HG03066 (cell line): ENCODE measurements around the gene CCNJL.
"Not testable (repeated sequence)": the region's sequence is repeated elsewhere in the genome, so short reads cannot be mapped to it uniquely, and the experiment has no call there.

Source experiments
- ATAC-seq: cut with Tn5 transposase; IDR thresholded peaks from one replicate; pipeline ENCODE4 v1.9.1; 2021; ENCODE audit warnings: low read depth; ENCODE audit not compliant: unreplicated experiment

The CCNJL gene

DNA sequence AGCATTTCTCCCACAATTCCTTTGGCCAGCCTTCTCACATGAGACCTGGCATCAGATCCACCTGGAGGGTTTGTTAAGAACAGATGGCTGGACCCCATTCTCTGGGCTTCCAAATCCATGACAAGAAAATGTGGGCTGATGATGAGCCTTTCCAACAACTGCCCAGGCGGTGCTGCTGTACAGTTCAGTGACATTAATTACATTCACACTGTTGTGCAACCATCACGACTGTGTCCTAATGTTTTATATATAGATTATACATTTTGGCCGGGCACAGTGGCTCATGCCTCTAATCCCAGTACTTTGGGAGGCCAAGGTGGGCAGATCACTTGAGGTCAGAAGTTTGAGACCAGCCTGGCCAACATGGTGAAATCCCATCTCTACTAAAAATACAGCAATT lies 22.4 kb upstream of the CCNJL start:
- ATAC-seq, result not testable (repeated sequence)

DNA sequence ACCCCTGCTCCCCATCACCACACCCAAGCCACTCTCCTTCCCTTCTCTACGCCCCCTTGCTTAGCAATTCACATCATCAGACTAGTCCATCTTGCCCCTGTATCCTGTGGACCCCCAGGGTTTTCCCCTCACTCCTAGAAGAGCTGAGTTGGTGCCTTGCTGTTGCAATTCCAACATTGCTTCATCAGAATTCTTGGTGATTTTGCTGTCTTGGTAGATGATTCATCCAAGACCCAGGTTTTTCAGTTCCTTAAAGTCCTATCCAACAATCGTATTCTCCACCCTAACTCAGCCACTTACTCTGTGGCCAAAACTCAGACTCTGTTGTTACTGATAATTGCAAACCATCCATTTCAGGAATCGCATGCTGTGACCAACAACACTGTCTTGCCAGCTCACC lies 21.4 kb upstream of the CCNJL start:
- no peak for ATAC-seq

DNA sequence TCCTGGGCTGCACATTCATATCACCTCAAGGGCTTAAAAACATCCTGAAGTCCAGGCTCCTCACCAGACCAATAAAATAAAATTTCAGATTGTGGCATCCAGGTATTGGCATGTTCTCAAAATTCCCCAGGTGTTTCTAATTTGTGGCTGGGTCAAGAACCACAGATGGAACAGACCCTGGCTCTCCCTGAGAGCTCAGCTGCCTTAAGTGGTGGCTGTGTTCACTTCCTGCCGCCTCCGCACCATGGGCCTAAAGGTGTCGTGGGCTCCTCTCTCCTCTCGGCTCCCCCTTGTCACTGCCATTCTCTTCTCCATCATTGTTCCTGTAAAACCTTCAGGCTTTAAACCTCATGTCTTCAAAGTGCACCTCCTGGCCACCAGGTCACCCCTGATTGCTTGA lies 17.8 kb upstream of the CCNJL start:
- ATAC-seq, result no peak

DNA sequence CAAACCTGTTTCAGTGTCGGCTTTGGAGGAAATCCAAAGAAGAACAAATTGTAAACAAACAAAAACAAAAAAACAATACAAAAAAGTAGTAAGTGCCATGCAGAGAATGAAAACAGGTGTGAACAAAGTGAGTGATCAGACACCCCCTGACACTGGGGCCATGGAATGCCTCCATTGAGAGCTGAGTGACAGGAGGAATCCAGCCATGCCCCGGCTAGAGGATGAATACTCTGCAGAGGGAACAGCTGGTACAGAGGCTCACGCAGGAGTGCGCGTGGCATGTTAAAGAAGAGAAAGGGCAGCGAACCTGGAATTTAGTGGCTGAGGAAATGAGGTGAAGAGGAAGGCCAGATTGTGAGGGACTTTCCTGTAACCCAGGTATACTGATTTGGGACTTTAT lies 15.5 kb upstream of the CCNJL start:
- ATAC-seq, result no peak

DNA sequence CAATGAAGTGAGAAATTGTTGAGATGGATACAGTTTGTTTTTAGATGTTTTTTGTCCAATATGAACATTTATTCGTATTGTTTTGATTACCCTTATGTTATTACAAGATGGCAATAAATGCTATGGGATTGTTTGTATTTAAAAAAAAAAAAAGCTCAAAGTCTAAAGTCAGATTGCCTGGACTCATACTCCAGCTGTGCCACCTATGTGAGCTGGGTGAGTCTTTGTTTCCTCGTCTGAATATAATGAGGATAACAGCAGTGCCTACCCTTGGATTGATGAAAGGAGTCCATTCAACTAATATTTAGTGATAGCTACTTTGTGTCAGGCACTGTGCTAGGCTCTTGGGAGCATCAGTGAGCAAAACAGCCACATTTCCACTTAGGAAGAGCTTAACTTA lies 14.6 kb upstream of the CCNJL start:
- ATAC-seq, result no peak

DNA sequence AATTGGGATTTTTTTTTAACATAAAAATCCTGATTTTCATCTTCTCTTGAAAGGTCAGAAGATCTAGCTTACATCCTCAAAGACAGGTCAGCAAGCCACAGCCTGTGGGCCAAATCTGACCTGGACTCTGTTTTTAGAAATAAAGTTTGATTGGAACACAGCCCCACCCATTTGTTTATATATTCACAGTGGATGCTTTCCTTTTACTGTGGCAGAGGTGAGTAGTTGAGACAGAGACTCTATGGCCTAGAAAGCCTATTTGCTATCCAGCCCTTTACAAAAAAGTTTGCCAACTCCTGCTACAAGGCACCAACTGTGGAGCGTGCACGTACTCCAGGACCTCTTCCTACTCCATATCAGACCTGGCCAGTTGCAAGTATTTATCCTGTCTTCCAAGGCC lies 13.4 kb upstream of the CCNJL start:
- ATAC-seq, result no peak

DNA sequence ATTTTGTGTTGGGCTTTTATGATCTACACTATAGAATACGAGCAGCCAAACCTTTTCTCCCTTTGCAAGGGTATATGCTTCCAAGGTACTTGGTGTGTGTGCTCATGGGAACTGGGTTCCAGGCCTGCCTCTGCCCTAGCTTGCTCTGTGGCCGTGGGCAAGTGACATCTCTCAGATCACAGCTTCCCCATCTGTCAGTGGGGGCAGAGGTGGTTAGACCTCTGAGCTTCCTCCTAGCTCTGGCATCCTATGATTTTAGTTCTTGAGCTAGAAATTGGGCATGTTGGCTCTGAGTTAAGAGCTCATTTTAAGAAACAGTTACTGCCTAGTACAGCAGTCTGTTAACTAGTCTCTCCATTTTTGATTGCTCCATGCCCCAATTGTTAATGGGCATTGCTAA lies 12.5 kb upstream of the CCNJL start:
- no peak for ATAC-seq

- no peak for ATAC-seq
Observed at GRCh38 chr5:160318409-160318808, 6.0 kb upstream of the CCNJL start.

GRCh38 chr5:160317434-160317833 lies 5.1 kb upstream of the CCNJL start:
- no peak for ATAC-seq

- ATAC-seq, result no peak
Observed at GRCh38 chr5:160315968-160316367, 3.6 kb upstream of the CCNJL start.

DNA sequence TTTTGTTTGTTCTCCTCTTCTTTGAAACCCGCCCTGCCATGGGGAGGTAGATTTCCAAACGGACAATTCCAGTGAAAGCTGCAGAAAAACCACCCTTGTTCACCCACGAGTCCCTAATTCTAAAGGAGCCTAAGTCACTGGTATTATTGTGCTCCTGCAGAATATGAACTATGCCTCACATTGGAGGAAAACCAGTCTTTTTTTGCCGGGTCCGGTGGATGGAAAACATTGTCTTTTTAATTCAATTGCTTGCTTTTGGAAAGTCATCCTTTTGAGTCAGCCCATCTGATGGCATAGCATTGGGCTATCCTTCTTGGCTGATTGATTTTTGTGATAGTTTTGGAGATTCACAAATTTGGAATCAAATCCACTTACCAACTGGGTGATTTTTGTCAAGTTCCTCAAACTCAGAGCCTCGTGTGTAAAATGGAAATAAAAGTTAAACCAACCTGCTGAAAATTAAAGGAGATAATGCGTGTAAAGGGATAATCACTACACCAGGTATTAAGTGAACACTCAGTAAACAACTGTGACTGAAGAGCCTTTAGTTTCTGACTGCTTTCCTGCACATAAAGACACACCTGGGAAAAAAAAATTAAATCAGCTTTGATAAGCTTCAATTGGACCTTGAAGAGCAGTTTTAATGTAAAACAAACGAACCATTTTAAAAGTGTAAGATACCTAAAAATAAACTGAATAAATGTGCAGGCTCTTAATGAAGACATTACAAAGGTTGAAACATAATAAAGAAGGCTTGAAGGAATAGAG lies 780 bp upstream of the CCNJL start:
- no peak for ATAC-seq

GRCh38 chr5:160311491-160312133 lies 752 bp downstream of the CCNJL start:
- ATAC-seq, result peak; percentile 34

GRCh38 chr5:160310552-160311295 lies 1.6 kb downstream of the CCNJL start:
- ATAC-seq, result no peak

DNA sequence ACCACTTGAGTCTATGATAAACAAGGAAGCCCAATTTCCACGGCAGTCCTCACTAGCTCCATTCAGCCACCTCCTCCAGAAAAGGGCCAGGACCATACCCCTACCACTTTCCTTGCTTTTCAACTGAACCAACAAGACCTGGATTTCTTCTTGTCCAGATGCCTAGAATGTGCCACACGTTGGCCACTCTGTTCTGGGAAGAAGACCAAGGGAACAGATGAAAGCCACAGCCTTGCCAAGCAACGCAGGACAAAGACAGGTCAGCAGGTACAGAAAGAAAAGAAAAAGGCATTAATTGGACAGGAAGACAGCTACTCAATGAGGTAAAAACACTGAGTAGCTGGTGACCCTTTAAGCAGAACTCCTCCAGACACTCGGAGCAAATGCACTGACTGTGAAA lies 2.2 kb downstream of the CCNJL start:
- no peak for ATAC-seq

- no peak for ATAC-seq
Observed at GRCh38 chr5:160306696-160307095, 5.7 kb downstream of the CCNJL start.

DNA sequence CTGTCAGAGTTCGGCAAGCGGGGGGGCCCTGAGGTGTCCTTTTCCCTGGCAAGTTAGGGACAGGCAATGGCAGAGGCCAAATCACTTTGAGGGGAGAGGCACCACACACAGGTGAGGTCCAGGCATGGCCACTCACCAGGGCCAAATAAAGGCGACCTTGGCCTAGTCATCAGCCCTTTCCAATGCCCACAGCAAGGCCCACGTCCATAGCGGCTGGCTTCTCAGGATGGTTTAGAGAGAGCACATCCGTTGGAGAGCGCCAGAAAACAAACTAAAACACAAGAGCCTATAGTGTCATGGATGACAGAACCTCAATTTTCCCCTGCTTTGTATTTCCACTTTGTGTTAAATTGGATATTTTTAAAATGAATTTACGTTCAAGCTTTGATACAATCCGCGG lies 7.0 kb downstream of the CCNJL start:
- ATAC-seq, result no peak

GRCh38 chr5:160303690-160304089 lies 8.7 kb downstream of the CCNJL start:
- ATAC-seq, result no peak

GRCh38 chr5:160298189-160298588 lies 14.2 kb downstream of the CCNJL start:
- ATAC-seq, result no peak

DNA sequence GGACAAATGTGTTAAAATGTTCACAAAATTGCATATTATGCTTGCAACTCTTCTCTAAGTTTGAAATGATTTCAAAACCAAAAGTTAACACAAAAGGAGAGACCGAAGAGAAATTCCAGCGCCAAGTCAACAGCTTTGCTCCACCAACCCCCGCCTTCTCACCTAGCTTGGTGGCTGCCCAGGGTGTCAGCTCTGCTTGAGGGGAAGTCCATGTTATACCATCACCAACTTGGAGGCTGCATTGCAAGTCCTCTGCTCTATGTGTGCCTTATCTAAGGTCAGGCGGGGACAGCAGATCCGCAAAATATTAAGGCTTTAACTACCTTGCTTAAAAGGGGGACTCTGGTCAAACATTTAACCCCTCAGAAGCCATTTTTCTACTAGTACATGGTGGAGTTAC lies 14.6 kb downstream of the CCNJL start:
- ATAC-seq, result no peak

DNA sequence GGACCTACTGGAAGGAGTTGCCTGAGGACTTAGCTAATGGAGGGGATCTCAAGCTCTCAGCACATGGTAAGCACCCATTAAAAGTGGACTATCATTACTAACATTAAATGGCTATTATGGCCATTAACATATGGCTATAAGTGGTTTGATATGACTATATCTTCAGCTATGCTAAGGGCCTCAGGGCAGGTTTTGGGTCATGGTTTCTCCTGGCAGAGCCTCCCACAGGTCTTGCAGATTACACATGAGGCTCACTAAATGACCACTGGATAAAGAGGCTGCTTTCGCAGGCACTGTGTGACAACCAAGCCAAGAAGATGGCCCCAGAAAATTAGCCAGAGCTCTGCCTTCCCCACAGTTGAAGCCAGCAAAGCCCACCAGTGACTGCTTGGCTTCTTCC lies 15.4 kb downstream of the CCNJL start:
- no peak for ATAC-seq

DNA sequence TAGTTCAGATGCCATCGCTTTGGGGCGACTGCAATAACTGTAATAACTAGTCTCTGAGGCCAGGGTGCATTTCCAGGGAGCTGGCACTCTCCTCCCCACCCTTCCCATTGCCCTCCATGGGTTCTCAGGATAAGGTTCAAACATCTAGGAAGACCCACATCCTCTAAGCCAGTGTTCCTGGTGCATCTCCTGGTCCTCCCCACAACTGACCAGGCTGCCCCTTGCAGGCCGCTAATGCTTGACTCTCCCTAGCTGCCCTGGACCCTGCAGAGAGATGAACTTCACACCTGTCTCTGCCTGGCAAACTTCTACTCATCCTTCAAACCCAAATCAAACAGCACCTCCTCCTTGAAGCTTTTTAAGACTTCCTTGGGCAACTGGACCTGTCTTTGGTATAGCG lies 15.9 kb downstream of the CCNJL start:
- no peak for ATAC-seq
